Chondrocyte (in vitro differentiated cells): ENCODE data around the gene C11orf21. TPM values are rescaled to one million over a fixed set of nuclear protein-coding genes. Genes with fewer than 3 reads are reported as not detected.

Source experiments
- DNase-seq: peaks from one replicate; pipeline ENCODE4 v3.0.0; 2021; ENCODE audit warnings: mixed read lengths, low spot score
- H3K27ac Mint-ChIP-seq: one replicate; pipeline ENCODE4 v1.8.0; 2021; ENCODE audit warnings: mild to moderate bottlenecking, moderate library complexity, mixed read lengths; ENCODE audit not compliant: unreplicated experiment
- H3K27me3 Mint-ChIP-seq: 2 replicates; pipeline ENCODE4 v1.8.0; 2021; ENCODE audit warnings: low read depth, mixed read lengths
- H3K36me3 Mint-ChIP-seq: 2 replicates; pipeline ENCODE4 v1.8.0; 2021; ENCODE audit warnings: low read depth, mixed read lengths
- H3K4me1 Mint-ChIP-seq: 2 replicates; pipeline ENCODE4 v1.8.0; 2021; ENCODE audit warnings: low read depth, mild to moderate bottlenecking, mixed read lengths
- H3K4me3 Mint-ChIP-seq: one replicate; pipeline ENCODE4 v1.8.0; 2021; ENCODE audit warnings: mild to moderate bottlenecking, moderate library complexity, mixed read lengths; ENCODE audit not compliant: unreplicated experiment
- H3K9me3 Mint-ChIP-seq: 2 replicates; pipeline ENCODE4 v1.8.0; 2021; ENCODE audit warnings: low read depth, mixed read lengths
- total RNA-seq: library from RNA; stranded (reverse); gene quantifications from 3 replicates; pipeline ENCODE4 v1.2.1, GENCODE V29; 2021
- TF ChIP-seq, protein P1 (sequence below): fragments of 200-600 bp; sonication (generic); IDR thresholded peaks from 2 replicates; pipeline ENCODE4 v1.5.0; 2021; ENCODE audit warnings: antibody characterized with exemption, mild to moderate bottlenecking, moderate library complexity

Gene C11orf21
- total RNA-seq, 1 donor from 2014 or later = not detected

DNA sequence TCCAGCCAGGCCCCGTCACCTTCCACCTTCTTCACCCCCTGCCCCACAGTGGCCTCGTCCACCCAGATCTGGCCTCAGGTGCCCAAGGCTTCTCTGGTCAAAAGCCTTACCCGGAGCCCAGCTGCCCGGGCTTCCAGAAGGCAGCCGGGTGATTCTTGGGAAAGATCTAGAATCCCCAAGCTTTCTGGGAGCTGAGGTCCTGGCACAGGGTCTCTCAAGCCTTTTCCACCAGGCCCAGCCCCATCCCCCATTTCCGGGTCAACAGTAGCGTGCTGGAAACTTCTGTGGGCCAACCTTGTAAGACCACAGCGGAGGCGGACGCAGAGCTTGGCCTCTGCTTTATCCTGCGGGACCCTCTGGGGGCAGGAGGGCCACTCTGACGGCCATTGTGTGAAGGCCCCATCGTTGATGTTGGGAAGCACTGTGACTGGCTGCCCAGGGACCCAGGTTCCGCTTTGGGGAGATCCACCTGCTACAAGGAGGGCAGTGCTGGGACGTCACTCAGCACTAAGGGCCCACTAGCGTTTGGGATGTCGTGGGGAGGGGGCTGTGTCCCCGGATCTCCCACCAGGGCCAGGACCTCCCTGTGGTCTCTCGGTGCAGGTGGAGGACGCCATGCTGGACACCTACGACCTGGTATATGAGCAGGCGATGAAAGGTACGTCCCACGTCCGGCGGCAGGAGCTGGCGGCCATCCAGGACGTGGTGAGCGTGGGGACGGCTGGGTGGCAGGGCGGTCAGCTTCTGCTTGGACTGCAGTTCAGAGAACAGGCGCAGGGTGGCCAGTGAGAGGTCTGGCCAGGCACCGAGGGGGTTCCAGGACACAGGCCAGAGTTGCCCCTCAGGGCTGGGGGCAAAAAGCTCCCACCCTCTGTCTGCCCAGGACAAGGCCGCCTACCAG lies 11.6 kb upstream of the C11orf21 start:
- Mint-ChIP-seq H3K27me3 (no peaks in the 10 kb centered on the region), H3K36me3 (no peaks in the 10 kb centered on the region), H3K9me3 (peaks cover 4% of the 10 kb centered on the region), H3K27ac (no peak overlapping the region), H3K4me3 (no peak overlapping the region), H3K4me1 (peaks cover 9% of the 10 kb centered on the region)
- DNase-seq = no peak
- TF ChIP-seq, protein P1, sequence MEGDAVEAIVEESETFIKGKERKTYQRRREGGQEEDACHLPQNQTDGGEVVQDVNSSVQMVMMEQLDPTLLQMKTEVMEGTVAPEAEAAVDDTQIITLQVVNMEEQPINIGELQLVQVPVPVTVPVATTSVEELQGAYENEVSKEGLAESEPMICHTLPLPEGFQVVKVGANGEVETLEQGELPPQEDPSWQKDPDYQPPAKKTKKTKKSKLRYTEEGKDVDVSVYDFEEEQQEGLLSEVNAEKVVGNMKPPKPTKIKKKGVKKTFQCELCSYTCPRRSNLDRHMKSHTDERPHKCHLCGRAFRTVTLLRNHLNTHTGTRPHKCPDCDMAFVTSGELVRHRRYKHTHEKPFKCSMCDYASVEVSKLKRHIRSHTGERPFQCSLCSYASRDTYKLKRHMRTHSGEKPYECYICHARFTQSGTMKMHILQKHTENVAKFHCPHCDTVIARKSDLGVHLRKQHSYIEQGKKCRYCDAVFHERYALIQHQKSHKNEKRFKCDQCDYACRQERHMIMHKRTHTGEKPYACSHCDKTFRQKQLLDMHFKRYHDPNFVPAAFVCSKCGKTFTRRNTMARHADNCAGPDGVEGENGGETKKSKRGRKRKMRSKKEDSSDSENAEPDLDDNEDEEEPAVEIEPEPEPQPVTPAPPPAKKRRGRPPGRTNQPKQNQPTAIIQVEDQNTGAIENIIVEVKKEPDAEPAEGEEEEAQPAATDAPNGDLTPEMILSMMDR = no peak

DNA sequence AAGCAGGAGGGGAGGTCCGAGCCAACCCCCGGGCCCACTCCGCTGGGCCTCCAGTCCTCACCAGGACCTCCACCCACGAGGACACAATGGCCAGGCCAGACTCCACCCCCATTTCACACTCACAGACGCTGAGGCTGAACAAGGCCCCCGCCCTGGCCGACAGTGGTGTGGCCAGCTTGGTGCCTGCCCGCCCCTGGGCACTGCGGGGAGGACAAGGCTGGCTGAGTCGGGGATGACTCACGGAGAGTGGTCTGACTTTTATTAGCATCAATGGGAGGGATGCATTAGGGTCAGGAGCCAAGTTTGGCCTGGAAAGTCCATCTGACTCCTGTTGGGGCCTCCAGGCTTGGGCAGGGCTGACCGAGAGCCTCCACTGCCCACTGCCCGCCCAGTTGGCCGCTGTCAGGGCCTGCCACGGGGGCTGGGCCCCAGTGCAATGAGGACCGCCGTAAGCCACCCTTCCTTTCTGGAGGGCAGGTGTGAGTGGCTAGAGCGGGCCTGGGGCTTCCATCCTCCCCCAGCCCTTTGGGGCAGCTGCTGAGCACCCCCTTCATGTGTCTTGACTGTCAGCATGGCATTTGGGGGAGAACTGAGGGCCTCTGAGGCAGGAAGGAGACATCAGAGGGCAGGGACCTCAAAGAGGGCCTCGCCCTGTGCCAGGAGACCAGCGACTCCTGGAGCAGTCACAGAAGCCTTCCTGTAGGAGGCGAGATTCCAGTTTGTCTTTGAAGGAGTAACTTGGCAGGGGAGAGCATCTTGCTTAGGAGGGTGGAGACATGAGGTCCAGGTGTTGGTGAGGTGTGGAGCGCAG lies 10.7 kb upstream of the C11orf21 start:
- H3K27ac Mint-ChIP-seq = no peak overlapping the region
- no peak for DNase-seq
- H3K4me1 Mint-ChIP-seq = peaks cover 9% of the 10 kb centered on the region
- H3K36me3 Mint-ChIP-seq = no peaks in the 10 kb centered on the region
- no peaks in the 10 kb centered on the region for H3K27me3 Mint-ChIP-seq
- TF ChIP-seq, protein P1 = peak; percentile 29
- no peak overlapping the region for H3K4me3 Mint-ChIP-seq
- no peaks in the 10 kb centered on the region for H3K9me3 Mint-ChIP-seq

DNA sequence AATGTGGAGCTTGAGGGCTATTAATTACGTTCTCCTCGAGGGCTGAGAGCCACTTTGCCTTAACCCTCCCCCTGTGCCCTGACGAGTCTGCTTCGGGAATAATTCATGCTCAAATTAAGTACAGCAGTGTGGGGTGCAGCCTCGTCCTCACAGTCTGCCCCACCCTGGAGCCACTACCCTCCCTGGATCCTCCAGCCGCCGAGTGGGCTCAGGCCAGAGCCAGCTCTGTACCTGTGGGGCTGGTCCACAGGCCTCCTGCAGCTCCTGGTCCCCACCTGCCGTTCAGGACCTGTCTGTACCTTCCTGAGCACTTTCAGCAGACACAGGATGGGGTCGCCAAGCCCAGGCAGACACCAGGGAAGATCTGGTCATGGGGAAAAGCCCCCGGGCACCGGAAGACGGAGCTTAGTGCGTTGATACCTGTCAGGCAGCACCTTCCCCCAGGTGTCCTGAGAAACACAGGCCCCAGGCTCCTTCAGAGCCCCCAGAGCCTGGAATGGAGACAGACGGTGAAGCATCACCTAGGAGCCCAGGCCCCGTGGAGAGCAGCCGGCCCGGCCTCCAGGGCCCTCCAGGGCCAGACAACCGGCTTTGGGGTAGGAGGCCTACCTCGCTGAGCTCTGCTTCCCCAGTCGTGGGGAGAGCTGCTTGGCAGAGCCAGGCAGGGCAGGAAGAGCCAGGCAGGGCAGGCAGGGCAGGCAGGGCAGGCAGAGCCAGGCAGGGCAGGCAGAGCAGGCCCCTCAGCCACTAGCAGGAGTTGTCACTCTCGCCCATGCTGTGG lies 9.8 kb upstream of the C11orf21 start:
- H3K27ac Mint-ChIP-seq = no peak overlapping the region
- DNase-seq = no peak
- H3K27me3 Mint-ChIP-seq = no peaks in the 10 kb centered on the region
- H3K36me3 Mint-ChIP-seq = no peaks in the 10 kb centered on the region
- H3K4me1 Mint-ChIP-seq = peaks cover 10% of the 10 kb centered on the region
- no peaks in the 10 kb centered on the region for H3K9me3 Mint-ChIP-seq
- TF ChIP-seq, protein P1 = no peak
- H3K4me3 Mint-ChIP-seq = no peak overlapping the region

GRCh38 chr11:2310786-2311352 lies 9.2 kb upstream of the C11orf21 start:
- Mint-ChIP-seq H3K36me3 (no peaks in the 10 kb centered on the region), H3K27me3 (no peaks in the 10 kb centered on the region)

More at GRCh38 chr11:2310786-2311352, 9.2 kb upstream of the C11orf21 start:
- Mint-ChIP-seq H3K9me3 (no peaks in the 10 kb centered on the region), H3K4me3 (no peak overlapping the region), H3K4me1 (peaks cover 16% of the 10 kb centered on the region), H3K27ac (no peak overlapping the region)
- no peak for DNase-seq
- TF ChIP-seq, protein P1 = no peak
